ENCODE measurements around the gene TRAPPC1. TPM values are rescaled to one million over a fixed set of nuclear protein-coding genes. Genes with fewer than 3 reads are reported as not detected.

Gene TRAPPC1
- total and polyA plus RNA-seq, 2 experiments from 2014 or later = 45.2 to 234 TPM

GRCh38 chr17:7950578-7950977 is 18.8 kb upstream of the TRAPPC1 start:
- Histone ChIP-seq H3K27me3 (ENCODE audit: insufficient read depth) (no peaks in the 10 kb centered on the region), H3K4me3 (no peak overlapping the region), H3K27ac (ENCODE audit: low read depth) (no peak overlapping the region), H3K9me2 (ENCODE audit: insufficient read depth) (no peaks in the 10 kb centered on the region), H3K79me2 (replicated peaks; ENCODE audit: insufficient read depth) (no peaks in the 10 kb centered on the region), H2AFZ (no peak overlapping the region), H3F3A (replicated peaks; ENCODE audit: low read depth) (no peaks in the 10 kb centered on the region), H4K20me1 (replicated peaks; ENCODE audit: insufficient read depth) (no peaks in the 10 kb centered on the region; the same call in 1 of the 2 replicates), H3K4me1 (ENCODE audit: insufficient read depth) (no peaks in the 10 kb centered on the region), H3K36me3 (ENCODE audit: insufficient read depth) (peaks cover 3% of the 10 kb centered on the region; the same call in 1 of the 2 replicates), H3K4me2 (no peak overlapping the region)
- H3K36me3 Mint-ChIP-seq (ENCODE audit: low read depth) = peaks cover 39% of the 10 kb centered on the region
- no peak for TF ChIP-seq STAT1 (IDR thresholded peaks at IDR 0.05; ENCODE audit: unreplicated experiment)
- no peak for TF ChIP-seq EZH2phosphoT487 (IDR thresholded peaks at IDR 0.05; ENCODE audit: unreplicated experiment)
- TF ChIP-seq JUNB (IDR thresholded peaks at IDR 0.05; ENCODE audit: unreplicated experiment) = no peak
- H3K27ac Mint-ChIP-seq = no peak overlapping the region
- no peak overlapping the region for H3K4me3 Mint-ChIP-seq
- peaks cover 2% of the 10 kb centered on the region for H3K27me3 Mint-ChIP-seq (ENCODE audit: insufficient read depth, low read depth, poor library complexity)
- no peaks in the 10 kb centered on the region for H3K4me1 Mint-ChIP-seq
- no peak for ATAC-seq
- DNase-seq (ENCODE audit: low spot score) = no peak
- no peaks in the 10 kb centered on the region for H3K9me3 Mint-ChIP-seq

- Histone ChIP-seq H4K20me1 (replicated peaks; ENCODE audit: insufficient read depth) (no peaks in the 10 kb centered on the region; the same call in 1 of the 2 replicates), H3K27ac (ENCODE audit: low read depth) (no peak overlapping the region), H3K9me2 (ENCODE audit: insufficient read depth) (no peaks in the 10 kb centered on the region), H2AFZ (no peak overlapping the region), H3K36me3 (ENCODE audit: insufficient read depth) (peaks cover 3% of the 10 kb centered on the region), H3K4me3 (no peak overlapping the region), H3K79me2 (replicated peaks; ENCODE audit: insufficient read depth) (no peaks in the 10 kb centered on the region), H3F3A (replicated peaks; ENCODE audit: low read depth) (no peaks in the 10 kb centered on the region), H3K4me2 (no peak overlapping the region), H3K27me3 (ENCODE audit: insufficient read depth) (no peaks in the 10 kb centered on the region), H3K4me1 (ENCODE audit: insufficient read depth) (no peaks in the 10 kb centered on the region)
- Mint-ChIP-seq H3K27me3 (ENCODE audit: insufficient read depth, low read depth, poor library complexity) (peaks cover 5% of the 10 kb centered on the region), H3K36me3 (ENCODE audit: low read depth) (peaks cover 60% of the 10 kb centered on the region), H3K9me3 (no peaks in the 10 kb centered on the region), H3K4me3 (no peak overlapping the region), H3K27ac (no peak overlapping the region), H3K4me1 (no peaks in the 10 kb centered on the region)
- ATAC-seq = no peak
- TF ChIP-seq NANOG (IDR thresholded peaks at IDR 0.05; ENCODE audit: borderline replicate concordance) = no peak
- DNase-seq (ENCODE audit: low spot score) = no peak
Measured at GRCh38 chr17:7947651-7948050, 15.9 kb upstream of the TRAPPC1 start.

- Mint-ChIP-seq H3K36me3 (ENCODE audit: low read depth) (peaks cover 64% of the 10 kb centered on the region), H3K4me3 (no peak overlapping the region), H3K27ac (no peak overlapping the region), H3K9me3 (no peaks in the 10 kb centered on the region), H3K27me3 (ENCODE audit: insufficient read depth, low read depth, poor library complexity) (peaks cover 5% of the 10 kb centered on the region), H3K4me1 (no peaks in the 10 kb centered on the region)
- H4K20me1 ChIP-seq (replicated peaks; ENCODE audit: insufficient read depth) = no peaks in the 10 kb centered on the region; the same call in 1 of the 2 replicates
- H3K79me2 ChIP-seq (replicated peaks; ENCODE audit: insufficient read depth) = no peaks in the 10 kb centered on the region
- TF ChIP-seq EZH2 (IDR thresholded peaks at IDR 0.05; ENCODE audit: low read depth, unreplicated experiment) (no peak), ZNF331 (CRISPR knock-in tag; IDR thresholded peaks at IDR 0.05; ENCODE audit: low read depth) (no peak), ZNF114 (CRISPR knock-in tag; IDR thresholded peaks at IDR 0.05) (no peak), STAT1 (IDR thresholded peaks at IDR 0.05; ENCODE audit: unreplicated experiment) (no peak), NANOG (IDR thresholded peaks at IDR 0.05; ENCODE audit: borderline replicate concordance) (no peak), CTCF (conservative IDR thresholded peaks at IDR 0.05; ENCODE audit: low read depth in 2 of 2) (no peak), REST (IDR thresholded peaks at IDR 0.05; ENCODE audit: unreplicated experiment) (no peak), JUNB (IDR thresholded peaks at IDR 0.05; ENCODE audit: unreplicated experiment) (no peak), ETS1 (IDR thresholded peaks at IDR 0.05) (no peak), CREB1 (CRISPR knock-in tag; IDR thresholded peaks at IDR 0.05; ENCODE audit: low read depth) (no peak), EZH2phosphoT487 (IDR thresholded peaks at IDR 0.05; ENCODE audit: unreplicated experiment) (no peak)
- DNase-seq (ENCODE audit: low spot score) (no peak), ATAC-seq (no peak)
- peaks cover 3% of the 10 kb centered on the region for H3K36me3 ChIP-seq (ENCODE audit: insufficient read depth)
- no peaks in the 10 kb centered on the region for H3K9me2 ChIP-seq (ENCODE audit: insufficient read depth)
- no peak overlapping the region for H3K27ac ChIP-seq (ENCODE audit: low read depth)
- no peak overlapping the region for H3K4me3 ChIP-seq
- H3K4me2 ChIP-seq = no peak overlapping the region
- no peaks in the 10 kb centered on the region for H3F3A ChIP-seq (replicated peaks; ENCODE audit: low read depth)
- H3K27me3 ChIP-seq (ENCODE audit: insufficient read depth) = no peaks in the 10 kb centered on the region
- no peaks in the 10 kb centered on the region for H3K4me1 ChIP-seq (ENCODE audit: insufficient read depth)
- H2AFZ ChIP-seq = no peak overlapping the region
Measured at GRCh38 chr17:7946441-7946840, 14.7 kb upstream of the TRAPPC1 start.

Data from GM23338 (cell line).